GM18508 (cell line): Measurements from ENCODE around the gene NRXN2.
"Not testable (repeated sequence)": the region's sequence is repeated elsewhere in the genome, so short reads cannot be mapped to it uniquely, and the experiment has no call there.

Source experiments
- ATAC-seq: cut with Tn5 transposase; IDR thresholded peaks from one replicate; pipeline ENCODE4 v1.9.1; 2021; ENCODE audit warnings: moderate number of reproducible peaks; ENCODE audit not compliant: insufficient read depth, unreplicated experiment

Gene NRXN2

DNA sequence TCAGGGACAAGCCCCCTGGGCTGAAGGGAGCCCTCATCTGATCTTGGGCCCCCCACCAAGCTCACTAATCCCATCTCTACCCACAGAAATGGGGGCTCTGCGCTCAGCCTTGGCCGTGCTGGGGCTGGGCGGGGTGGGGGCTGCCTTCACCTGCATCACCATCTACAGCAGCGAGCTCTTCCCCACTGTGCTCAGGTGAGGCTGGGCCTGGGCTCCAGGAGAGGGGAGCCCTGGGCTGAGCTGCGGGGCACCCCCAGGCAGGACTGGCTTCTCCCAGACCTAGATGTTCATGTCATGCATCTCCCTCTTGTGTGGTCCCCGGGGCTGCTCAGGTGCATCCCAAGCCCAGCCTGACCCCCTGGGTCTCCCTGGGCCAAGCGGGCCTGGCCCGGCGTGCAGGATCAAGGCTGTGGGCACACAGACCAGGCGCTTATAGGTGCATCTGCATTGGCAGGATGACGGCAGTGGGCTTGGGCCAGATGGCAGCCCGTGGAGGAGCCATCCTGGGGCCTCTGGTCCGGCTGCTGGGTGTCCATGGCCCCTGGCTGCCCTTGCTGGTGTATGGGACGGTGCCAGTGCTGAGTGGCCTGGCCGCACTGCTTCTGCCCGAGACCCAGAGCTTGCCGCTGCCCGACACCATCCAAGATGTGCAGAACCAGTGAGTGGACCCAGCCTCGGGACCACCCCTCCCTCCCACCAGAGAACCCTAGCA lies 122.6 kb downstream of the NRXN2 start:
- no peak for ATAC-seq

DNA sequence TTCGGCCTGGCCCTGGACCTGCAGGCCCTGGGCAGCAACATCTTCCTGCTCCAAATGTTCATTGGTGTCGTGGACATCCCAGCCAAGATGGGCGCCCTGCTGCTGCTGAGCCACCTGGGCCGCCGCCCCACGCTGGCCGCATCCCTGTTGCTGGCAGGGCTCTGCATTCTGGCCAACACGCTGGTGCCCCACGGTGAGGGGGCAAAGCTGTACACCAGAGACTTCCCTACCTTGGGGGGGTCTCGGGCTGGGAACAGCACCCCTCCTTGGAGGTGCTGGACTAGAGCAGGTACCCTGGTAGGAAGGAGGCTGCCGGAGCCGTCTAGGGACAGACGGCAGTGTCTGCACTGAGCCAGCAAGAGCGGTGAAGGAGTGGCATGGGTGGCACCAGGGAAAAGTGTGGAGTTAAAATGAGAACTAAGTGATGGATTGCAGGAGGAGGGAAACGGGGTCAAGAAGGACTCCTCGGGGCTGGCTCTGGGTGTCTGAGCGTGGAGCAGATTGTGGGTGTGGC lies 123.2 kb downstream of the NRXN2 start:
- no peak for ATAC-seq

DNA sequence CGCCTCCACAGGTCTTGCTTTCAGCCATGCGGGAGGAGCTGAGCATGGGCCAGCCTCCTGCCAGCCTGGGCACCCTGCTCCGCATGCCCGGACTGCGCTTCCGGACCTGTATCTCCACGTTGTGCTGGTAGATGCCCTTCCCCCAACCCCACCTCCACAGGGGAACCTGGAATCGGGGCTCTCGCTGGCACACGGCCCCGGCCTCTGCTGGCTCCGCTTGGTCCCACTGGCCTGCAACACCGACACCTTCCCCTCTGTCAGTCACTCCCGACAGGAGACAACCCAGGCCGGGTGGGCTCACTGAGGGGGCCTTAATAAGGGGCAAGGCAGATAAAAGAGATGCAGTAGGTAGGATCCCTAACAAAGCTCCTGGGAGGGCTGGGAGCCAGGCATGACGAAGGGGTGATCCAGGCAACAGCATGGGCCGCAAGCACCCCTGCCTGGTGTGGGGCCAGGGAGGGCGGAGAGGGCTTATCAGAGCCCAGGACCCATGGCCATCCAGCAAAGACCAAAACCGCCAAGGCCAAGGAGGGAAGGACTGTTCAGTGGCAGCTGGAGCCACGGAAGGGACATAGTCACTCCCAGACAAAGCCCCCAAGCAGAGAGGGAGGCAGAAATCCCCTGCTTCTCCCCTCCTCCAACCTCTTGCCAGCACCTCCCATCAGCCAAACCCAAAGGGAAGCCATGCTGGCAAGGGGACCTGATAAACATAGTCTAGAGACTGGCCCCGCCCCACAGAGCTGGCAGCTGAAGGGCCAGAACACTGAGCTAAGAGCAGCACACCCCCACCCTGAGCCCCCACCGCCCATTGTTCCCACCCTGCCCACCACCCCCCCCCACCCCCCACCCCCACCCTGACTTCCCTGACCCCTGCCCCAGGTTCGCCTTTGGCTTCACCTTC lies 124.0 kb downstream of the NRXN2 start:
- no peak for ATAC-seq

DNA sequence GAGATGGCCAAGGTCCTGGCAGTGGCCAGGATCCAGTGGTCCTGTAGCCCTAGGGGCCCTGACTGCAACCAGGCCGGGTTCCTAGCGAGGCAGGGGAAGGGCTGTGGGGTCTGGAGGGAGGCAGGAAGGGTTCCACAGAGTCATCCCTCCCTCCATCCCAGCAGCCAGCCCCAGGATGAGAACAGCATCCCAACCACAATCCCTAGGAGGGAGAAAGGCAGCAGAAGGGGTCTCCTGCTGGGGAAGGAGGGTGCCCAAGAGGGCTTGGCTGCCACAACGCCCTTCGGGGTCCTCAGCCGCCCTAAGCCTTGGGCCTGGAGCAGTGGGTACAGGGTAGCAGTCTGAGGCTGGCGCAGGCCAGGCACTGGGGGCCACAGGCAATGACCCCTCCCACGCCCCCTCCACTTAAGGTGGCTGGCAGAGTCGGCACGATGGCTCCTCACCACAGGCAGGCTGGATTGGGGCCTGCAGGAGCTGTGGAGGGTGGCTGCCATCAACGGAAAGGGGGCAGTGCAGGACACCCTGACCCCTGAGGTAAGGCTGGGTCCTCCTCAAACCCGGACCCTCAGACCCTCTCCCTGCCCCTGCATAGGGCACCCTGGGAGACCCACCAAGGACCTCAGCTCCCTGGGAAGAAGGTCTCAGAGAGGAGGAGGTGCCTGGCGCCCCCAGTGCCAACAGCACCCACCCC lies 124.7 kb downstream of the NRXN2 start:
- ATAC-seq, result no peak

DNA sequence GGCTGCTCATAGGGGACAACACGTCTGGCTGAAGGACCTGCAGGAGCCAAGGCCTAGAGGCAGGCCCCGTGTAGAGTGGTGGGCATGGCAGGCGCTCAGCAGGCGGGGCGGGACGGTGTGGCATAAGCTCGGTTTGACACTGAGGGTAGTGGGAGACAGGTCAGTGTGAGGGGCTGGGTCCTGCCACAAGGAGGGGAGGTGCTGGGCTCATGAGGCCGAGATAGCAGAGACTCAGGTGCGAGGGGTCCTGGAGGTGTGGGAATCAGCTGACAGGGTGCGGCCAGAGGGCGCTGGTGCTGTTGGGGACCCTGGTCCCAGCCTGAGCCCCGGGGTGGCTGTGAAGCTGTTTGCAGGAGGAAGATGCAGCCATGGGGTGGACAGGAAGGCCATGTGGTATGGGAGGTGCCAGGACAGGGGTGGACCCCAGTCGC lies 125.3 kb downstream of the NRXN2 start:
- ATAC-seq, result no peak

DNA sequence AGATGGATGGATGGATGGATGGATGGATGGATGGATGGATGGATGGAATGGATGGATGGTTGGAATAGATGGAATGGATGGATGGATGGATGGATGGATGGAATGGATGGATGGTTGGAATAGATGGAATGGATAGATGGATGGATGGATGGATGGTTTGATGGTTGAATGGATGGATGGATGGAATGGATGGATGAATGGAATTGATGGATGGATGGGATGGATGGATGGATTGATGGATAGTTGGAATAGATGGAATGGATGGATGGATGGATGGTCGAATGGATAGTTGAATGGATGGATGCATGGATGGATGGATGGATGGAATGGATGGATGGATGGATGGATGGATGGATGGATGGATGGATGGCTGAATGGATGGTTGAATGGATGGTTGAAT lies 127.1 kb downstream of the NRXN2 start:
- not testable (repeated sequence) for ATAC-seq

DNA sequence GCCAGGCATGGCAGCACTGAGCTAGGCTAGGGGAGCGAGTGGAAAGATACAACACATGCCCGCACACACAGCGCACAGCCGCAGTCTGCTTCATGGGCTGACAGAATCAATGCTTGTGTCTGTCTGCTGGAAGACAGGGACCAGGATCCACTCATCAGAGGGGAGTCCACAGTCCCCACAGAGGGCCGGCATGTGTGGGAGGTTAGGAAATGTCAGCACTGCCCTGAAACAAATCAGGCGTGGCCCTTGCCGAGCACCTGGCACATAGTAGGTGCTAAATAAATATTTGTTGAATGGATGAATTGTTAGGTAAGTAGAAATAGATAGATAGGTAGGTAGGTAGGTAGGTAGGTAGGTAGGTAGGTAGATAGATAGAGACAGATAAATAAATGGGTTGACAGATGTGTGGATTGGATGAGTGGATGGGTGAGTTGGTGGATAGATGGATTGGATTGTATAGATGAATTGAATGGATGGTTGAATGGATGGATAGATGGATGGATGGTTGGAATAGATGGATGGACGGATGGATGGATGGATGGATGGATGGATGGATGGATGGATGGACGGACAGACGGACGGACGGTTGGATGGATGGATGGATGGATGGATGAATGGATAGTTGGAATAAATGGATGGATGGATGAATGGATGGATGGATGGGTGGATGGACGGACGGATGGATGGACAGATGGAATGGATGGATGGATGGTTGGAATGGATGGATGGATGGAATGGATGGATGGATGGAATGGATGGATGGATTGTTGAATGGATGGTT lies 128.6 kb downstream of the NRXN2 start:
- ATAC-seq, result no peak

DNA sequence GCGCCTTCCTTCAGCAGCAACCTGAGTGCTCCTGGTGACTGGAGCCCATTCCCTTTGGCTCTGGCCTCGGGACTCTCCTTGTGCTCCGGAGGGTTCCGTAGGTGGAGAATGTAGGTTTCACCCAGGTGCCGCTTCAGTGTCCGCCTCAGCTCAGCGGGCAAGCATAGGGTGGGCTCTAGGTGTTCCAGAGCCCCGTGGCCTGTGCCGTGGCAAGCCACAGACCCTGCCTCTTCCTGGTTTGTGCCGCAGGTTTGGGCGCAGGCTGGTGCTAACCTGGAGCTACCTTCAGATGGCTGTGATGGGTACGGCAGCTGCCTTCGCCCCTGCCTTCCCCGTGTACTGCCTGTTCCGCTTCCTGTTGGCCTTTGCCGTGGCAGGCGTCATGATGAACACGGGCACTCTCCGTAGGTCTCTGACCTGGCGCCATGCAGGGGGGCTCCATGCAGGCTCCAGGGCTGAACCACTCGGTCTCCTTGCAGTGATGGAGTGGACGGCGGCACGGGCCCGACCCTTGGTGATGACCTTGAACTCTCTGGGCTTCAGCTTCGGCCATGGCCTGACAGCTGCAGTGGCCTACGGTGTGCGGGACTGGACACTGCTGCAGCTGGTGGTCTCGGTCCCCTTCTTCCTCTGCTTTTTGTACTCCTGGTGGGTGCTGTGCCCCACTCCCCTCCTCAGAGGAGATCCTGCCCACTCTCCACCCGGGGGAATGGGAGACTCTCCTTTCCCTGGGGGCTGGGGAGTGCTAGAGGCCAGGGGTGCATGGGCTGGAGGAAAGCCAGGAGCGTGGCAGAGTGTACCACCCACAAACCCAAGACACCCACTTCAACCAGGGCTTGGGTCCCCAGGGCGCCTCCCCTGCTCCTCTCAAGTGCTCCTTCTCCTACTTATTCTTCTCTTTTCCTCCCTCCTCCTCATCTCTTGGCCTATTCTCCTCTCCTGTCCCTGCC lies 129.6 kb downstream of the NRXN2 start:
- ATAC-seq, result no peak

DNA sequence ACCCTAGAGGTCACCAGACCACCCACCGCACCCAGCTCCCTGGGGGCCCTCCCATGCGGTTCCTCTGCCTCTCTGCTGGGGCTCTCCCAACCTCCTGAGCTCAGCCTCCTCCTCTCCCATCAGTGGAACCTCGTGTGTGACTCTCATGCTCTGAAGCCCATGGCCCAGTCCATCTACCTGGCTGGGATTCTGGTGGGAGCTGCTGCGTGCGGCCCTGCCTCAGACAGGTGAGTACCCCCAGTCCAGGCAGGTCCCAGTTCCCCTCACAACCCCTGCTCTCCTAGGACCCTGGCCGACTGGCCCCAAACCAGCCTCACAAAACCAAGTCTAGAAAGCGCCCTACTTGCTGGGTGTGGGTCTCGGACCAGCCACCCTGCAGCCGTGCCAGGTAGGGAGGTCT lies 130.3 kb downstream of the NRXN2 start:
- no peak for ATAC-seq

DNA sequence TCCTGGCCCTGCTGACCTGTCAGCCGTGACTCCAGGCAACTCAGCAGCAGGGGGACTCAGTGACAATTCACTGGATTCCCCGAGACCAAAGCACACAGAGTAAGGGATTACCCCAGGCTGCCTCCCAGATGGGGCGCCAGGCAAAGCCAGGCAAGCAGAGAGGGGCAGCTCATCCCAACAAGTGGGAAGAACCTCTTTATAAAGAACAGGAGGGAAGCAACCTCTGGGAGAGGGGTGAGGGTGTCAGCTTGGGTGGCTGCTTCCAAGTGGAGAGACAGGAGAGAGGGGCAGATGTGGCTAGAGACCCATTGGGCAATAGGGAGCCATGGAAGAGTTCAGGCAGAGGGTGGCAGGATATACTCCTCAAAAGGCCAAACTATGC lies 130.8 kb downstream of the NRXN2 start:
- no peak for ATAC-seq

DNA sequence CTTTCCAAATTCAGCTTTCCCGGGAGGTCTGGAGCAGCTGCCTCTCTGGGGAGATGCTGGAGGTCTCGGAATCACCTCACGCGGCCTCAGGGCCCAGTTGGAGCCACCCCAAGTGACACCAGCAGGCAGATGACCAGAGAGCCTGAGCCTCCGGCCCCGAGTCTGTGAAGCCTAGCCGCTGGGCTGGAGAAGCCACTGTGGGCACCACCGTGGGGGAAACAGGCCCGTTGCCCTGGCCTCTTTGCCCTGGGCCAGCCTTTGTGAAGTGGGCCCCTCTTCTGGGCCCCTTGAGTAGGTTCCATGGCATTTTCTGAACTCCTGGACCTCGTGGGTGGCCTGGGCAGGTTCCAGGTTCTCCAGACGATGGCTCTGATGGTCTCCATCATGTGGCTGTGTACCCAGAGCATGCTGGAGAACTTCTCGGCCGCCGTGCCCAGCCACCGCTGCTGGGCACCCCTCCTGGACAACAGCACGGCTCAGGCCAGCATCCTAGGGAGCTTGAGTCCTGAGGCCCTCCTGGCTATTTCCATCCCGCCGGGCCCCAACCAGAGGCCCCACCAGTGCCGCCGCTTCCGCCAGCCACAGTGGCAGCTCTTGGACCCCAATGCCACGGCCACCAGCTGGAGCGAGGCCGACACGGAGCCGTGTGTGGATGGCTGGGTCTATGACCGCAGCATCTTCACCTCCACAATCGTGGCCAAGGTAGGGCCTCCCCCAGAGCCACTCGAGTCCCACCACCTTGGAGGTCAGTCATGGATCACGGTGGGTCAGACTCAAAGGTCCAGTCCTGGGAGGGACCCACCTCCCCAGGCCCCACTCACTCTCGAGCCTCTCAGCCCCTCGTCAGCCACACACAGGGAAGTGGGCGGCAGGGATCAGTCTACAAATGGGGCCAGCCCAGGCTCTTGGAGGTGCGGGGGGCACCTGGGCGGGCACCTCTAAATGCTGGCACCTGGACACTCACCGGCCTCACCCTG lies 131.5 kb downstream of the NRXN2 start:
- ATAC-seq, result no peak

DNA sequence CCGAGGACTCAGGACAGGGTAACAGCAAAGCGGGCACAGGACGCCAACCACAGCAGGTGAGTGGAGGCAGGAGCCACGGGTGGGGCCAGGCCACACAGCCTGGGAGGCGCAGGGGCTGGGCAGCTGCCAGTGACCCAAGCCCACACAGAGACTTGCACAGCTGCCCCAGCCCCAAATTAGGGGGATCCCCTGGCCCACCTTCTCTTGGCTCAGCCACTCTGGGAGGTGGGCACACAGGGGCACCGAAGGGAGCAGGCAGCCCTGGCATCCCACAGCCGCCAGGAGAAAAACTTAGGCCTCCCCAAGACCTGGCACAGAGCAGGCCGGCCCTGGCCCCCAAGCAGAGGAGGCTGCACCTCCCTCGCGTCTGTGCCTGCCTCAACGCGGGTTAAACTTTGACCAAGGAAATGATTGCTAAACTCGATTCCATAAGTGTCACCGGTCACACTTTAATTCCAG lies 132.2 kb downstream of the NRXN2 start, which contains the start of gene SLC22A12:
TSS of gene SLC22A12 (plus strand) at position 458 of the 459 bp plus-strand sequence. CDS start 337 bp downstream, outside the sequence.
- no peak for ATAC-seq

DNA sequence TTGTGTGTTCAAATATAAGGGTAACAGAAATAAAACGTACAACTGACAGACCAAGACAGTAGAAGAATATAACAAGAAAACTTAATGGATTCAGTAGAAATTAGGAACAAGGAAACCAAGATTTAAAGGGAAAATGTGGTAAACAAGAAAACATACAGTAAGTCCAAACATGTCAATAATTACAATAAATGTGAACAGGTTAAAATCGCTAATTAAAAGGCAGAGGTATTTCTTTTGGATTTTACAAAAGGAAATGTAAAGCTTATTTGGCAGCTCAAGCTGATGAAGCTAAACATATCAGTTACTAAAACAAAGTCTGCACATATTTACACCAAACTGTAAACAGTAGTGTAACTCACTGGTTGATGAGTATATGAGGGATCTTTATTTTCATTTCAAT lies 134.3 kb downstream of the NRXN2 start:
- ATAC-seq, result no peak

DNA sequence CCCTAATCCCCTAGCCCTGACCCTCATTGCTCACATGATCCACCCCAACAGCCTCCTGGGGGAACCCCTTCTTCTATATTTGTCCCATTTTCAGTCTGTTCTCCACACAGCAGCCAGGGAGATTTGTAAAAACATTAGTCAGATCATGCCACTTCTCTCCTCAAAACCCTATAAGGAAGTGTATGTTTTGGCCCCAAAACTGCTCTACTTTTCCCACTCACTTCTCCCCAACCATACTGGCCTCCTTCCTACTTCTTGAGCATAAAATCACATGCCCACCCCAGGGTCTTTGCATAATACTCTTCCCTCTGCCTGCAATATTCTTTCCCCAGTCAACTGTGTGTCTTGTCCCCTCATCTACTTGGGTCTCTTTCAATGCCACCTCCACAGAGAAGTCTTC lies 136.6 kb downstream of the NRXN2 start:
- ATAC-seq, result no peak

DNA sequence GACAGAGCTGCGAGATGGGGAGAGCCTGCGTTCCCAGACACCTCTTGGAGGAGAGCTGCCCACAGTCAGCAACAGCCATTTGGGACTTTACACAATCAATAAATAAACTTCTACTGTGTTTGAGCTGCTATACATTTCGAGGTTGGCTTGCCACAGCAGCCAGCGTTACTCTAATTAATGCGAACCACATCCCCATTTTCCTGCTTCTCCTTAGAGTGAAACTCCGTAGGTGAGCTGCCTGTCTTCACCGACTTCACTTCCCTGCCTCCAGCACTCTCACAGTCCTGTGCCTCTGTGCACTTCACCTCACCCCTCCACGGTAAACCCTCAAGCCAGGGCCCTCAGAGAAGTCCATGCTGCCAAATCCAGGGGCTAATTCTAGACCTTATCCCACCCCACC lies 137.8 kb downstream of the NRXN2 start:
- no peak for ATAC-seq

DNA sequence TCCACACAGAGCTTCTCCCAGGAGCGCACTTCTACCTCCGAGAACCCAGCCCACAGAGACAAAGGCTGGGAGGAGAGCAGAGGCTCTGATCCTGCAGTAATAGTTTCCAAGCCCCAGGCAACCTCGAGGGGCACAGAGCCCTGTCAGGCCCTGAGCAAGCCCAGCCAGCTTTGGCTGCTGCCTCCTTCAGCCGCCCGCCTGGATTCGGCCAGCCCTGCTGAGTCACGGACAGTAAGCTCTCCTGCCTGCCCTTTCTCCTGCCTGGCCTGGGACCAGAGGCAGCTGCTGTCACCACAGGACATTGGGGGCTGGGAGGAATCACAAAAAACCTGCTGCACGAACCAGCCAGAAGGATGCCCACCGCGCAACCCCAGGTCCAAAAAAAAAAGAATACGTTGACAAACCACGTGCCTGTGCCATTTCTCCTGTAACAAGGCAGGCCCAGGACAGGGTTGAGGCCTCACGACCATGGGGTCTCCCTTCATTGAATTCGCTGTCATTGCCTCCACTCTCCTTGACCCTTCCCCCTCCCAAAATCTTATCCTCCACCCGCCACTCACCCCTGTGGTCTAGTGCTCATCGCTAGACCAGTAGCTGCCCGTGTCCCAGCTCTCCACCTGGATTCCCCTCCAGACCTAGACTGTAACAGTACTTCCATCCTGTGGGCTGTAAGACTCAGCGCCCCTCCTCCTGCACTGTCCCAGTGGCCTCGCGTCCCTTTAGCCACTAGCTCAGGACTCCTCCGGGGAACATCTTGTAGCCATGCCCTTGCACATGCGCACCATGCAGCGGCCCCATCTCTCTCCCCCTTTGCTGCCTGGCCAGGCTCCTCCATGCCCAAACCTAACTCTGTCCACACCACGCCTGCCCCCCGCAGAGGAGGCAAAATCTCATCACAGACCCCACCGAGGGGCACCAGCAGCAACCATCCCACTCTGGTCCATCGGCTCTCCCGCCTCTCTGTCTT lies 139.4 kb downstream of the NRXN2 start:
- no peak for ATAC-seq

DNA sequence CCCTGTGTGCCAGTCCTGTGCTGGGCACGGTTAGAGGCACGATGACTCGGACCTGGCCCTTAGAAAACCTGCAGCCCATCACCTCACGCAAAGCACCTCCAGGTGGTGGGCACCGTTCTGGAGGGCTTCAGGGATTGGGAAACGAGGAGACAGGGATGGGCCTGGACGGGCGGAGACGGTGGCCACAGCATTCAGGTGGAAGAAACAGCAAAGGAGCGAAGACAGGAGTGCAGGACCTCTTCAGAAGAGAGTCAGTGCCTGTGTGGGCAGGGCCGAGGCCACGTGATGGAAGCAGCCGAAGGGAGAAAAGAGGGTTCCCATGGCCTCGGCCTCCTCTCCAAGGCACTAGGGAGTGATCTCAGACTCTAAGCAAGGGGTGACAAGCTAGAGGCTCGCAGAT lies 140.1 kb downstream of the NRXN2 start:
- no peak for ATAC-seq
